Skeletal muscle satellite cell (primary cell): ENCODE measurements around the gene RNF126.

Source experiments
- H3K27me3 ChIP-seq: 2 replicates; pipeline ENCODE4 v1.7.0; 2013; ENCODE audit warnings: low read length; ENCODE audit not compliant: control insufficient read depth, insufficient read depth
- H3K36me3 ChIP-seq: 2 replicates; pipeline ENCODE4 v1.7.0; 2013; ENCODE audit warnings: mild to moderate bottlenecking, control low read depth, low read length; ENCODE audit not compliant: insufficient read depth
- H3K4me1 ChIP-seq: 2 replicates; pipeline ENCODE4 v1.7.0; 2013; ENCODE audit warnings: low read length; ENCODE audit not compliant: control insufficient read depth, insufficient read depth
- H3K4me2 ChIP-seq: 2 replicates; pipeline ENCODE4 v1.7.0; 2013; ENCODE audit warnings: mild to moderate bottlenecking, low read length
- H3K4me3 ChIP-seq: 2 replicates; pipeline ENCODE4 v1.7.0; 2013; ENCODE audit warnings: low read length
- H3K9ac ChIP-seq: 2 replicates; pipeline ENCODE4 v1.7.0; 2013; ENCODE audit warnings: mild to moderate bottlenecking, low read depth, low read length, moderate library complexity
- H3K9me3 ChIP-seq: replicated peaks from 2 replicates; pipeline ENCODE4 v1.7.0; 2013; ENCODE audit warnings: mild to moderate bottlenecking, control low read depth, low read length

RNF126 gene

DNA sequence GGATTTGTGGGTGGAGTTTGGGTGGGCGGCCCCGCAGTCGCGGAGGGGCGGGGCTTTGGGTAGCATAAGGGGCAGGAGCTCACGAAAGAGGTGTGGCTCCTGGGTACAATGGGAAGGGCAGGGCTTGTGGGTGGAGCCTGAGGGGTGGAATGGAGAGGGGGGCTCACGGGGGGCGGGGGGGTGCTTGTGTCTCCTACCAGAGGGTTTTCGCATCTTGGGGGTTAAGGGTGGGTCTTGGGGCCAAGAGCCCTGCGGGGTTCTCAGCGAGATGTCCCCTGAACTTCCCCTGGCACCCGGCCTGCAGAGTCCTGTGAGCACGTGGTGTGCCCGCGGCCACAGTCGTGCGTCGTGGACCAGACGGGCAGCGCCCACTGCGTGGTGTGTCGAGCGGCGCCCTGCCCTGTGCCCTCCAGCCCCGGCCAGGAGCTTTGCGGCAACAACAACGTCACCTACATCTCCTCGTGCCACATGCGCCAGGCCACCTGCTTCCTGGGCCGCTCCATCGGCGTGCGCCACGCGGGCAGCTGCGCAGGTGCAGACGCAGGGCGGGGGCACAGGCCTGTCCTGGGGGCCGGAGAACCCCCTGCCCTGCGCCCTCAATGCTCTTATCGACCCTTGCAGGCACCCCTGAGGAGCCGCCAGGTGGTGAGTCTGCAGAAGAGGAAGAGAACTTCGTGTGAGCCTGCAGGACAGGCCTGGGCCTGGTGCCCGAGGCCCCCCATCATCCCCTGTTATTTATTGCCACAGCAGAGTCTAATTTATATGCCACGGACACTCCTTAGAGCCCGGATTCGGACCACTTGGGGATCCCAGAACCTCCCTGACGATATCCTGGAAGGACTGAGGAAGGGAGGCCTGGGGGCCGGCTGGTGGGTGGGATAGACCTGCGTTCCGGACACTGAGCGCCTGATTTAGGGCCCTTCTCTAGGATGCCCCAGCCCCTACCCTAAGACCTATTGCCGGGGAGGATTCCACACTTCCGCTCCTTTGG, 18.3 kb upstream of the RNF126 start:
- Histone ChIP-seq H3K36me3 (peaks cover 25% of the 10 kb centered on the region), H3K9me3 (no peaks in the 10 kb centered on the region), H3K4me1 (peaks cover 21% of the 10 kb centered on the region), H3K4me2 (peak overlapping the region; percentile 80), H3K4me3 (peak overlapping the region; percentile 69), H3K27me3 (no peaks in the 10 kb centered on the region), H3K9ac (no peak overlapping the region)

DNA sequence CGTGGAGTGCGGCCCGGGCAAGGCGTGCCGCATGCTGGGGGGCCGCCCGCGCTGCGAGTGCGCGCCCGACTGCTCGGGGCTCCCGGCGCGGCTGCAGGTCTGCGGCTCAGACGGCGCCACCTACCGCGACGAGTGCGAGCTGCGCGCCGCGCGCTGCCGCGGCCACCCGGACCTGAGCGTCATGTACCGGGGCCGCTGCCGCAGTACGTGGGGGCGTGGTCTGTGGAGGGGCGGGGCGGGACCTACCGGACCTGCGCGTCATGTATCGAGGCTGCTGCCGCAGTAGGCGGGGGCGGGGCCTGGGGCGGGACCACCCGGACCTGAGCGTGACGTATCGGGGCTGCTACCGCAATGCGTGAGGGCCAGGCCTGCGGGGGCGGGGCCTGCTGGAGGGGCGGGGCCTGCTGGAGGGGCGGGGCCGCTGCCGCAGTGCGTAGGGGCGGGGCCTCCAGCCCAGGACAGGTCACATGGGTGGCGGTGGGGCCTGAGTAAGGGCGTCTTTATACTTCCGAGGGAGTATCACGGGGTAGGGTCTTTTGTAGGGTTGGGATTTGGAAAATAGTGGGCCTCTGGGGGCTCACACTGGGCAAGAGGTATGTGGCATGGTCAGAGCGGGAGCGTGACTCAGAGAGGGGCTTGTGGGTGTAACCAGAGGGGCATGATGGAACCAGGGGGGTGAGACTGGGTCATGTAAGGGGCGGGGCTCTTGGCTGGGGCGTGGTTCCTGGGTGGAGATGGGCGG, 17.4 kb upstream of the RNF126 start:
- Histone ChIP-seq H3K36me3 (peaks cover 25% of the 10 kb centered on the region), H3K4me1 (peaks cover 27% of the 10 kb centered on the region), H3K4me3 (peak overlapping the region; percentile 88), H3K4me2 (peak overlapping the region; percentile 100), H3K27me3 (no peaks in the 10 kb centered on the region), H3K9me3 (no peaks in the 10 kb centered on the region), H3K9ac (peak overlapping the region; percentile 90)

DNA sequence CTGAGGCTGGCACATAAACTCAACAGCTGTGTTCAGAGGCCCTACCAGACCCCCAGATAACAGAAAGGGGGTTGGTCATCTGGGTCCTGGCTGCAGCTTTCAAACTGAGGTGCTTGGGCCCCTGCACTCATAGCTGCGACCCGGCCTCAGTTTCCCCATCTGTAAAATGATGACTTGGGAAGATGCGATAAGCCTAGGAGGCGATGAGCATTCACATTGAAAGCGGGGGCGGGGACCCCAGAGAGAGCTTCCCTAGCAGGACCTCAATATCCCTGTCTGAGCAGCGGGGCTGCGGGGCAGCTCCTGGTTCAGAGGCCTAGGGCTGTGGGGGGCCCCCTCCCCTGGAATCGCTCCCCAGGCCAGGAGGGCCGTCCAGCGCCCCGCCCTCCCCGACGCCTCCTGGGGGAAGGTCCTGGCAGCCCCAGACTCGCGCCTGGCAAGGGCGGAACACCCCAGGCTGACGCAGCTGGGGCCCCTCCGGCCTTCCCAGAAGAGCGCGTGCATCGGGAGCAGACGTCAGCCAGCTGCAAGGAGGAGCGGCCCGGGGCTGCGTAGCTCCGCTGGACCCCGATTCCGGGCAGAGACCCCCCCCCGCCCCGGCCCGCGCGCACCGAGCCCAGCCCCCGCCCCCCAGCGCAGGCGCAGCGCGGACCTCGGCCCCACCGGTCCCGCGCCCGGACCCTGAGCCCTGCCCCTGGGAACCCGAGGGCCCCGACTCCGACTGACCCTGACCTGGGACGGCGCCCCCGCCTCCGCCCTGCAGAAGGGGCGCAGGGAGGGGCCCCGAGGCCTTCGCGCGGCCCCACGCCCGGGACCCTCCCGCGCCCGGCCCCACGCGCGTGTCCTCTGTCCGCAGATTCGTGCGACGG, 16.6 kb upstream of the RNF126 start:
- Histone ChIP-seq H3K4me2 (peak overlapping the region; percentile 100), H3K9me3 (no peaks in the 10 kb centered on the region), H3K4me3 (peak overlapping the region; percentile 88), H3K4me1 (peaks cover 30% of the 10 kb centered on the region), H3K36me3 (peaks cover 25% of the 10 kb centered on the region), H3K27me3 (no peaks in the 10 kb centered on the region), H3K9ac (peak overlapping the region; percentile 90)

DNA sequence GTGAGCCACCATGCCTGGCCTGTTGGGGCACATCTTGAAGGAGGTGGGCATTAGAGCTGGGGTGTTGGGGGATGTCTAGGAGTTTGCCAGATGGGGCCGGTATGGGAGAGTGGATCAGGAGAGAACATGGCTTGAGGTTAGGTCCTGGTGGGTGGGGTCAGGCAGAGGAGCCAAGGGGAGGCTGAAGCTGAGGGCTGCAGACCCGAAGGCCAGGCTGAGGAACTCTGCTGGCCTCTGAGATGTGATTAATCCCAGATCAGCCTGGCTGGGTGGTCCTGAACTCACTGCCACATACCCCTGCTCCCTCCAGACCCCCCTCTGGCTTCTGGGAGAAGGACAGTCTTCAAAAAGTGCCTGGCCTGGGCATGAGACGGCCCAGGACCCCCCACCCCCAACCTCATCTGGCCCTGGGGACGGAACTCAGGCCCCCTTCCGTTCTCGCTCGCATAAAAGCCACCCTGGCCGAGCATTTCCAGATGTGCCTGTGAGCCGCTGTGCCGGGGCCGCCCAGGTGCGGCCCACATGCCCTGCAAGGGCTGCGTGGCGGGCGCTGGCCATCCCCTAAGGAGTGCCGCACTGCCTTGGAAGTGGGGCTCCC, 15.9 kb upstream of the RNF126 start:
- peaks cover 30% of the 10 kb centered on the region for H3K4me1 ChIP-seq
- H3K4me3 ChIP-seq = peak overlapping the region; percentile 88
- H3K9ac ChIP-seq = peak overlapping the region; percentile 73
- peaks cover 25% of the 10 kb centered on the region for H3K36me3 ChIP-seq
- H3K9me3 ChIP-seq = no peaks in the 10 kb centered on the region
- peak overlapping the region; percentile 100 for H3K4me2 ChIP-seq
- H3K27me3 ChIP-seq = no peaks in the 10 kb centered on the region

DNA sequence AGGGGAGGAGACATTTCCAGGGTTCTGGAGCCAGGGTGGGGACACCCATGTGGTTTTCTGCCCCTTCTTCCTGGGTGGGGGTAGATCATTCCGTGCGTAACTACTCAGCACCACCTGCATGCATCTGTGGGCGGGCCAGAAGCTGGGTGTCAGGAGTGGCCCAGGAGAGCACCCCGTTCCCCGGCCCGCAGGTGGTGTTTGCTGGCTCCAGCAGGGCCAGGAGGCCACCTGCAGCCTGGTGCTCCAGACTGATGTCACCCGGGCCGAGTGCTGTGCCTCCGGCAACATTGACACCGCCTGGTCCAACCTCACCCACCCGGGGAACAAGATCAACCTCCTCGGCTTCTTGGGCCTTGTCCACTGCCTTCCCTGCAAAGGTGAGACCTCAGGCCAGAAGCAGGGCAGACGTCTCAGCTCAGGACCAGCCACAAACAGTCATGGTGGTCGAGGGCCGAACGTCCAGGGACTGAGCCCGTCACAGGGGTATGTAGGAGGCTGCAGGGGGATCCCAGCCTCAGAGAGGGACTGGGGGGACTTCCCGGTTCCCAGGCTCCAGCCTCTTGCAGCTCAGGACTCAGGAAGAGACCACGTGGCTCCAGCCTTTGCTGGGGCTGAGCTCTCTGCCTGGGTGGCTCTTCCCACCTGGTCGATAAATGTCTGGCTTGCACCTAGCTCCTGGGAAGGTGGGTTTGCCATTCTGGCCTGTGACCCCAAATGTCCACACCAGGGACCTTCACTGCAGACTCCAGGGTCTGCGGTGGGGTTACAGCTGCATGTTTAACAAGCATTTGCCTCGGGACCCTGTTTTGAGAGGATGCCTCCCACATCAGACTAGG, 14.8 kb upstream of the RNF126 start:
- Histone ChIP-seq H3K4me2 (peak overlapping the region; percentile 100), H3K4me1 (peaks cover 30% of the 10 kb centered on the region), H3K27me3 (no peaks in the 10 kb centered on the region), H3K4me3 (peak overlapping the region; percentile 96), H3K9me3 (no peaks in the 10 kb centered on the region), H3K36me3 (peaks cover 23% of the 10 kb centered on the region), H3K9ac (peak overlapping the region; percentile 97)

DNA sequence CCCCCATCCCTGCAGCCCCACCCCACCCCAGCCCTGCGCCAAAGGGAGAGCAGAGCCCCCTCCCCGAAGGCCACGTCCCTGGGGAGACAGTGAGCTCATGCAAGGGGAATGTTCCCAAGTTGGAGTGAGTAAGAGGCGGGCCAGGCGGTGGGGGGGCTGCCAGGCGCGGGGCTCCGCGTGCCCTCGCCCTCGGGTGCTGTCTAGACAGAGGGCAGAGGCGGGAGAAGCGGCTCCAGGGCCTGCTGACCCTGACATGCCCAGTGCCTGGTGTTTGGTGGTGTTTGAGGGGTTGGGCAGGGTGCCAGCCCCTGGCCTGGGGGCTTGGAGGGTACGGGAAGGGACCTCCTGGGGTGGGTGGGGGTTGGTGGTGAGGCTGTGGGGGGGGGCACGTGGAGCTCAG, 14.2 kb upstream of the RNF126 start:
- peak overlapping the region; percentile 96 for H3K4me3 ChIP-seq
- H3K9me3 ChIP-seq = no peaks in the 10 kb centered on the region
- peak overlapping the region; percentile 100 for H3K4me2 ChIP-seq
- peaks cover 30% of the 10 kb centered on the region for H3K4me1 ChIP-seq
- H3K36me3 ChIP-seq = peaks cover 17% of the 10 kb centered on the region
- H3K9ac ChIP-seq = peak overlapping the region; percentile 97
- no peaks in the 10 kb centered on the region for H3K27me3 ChIP-seq

DNA sequence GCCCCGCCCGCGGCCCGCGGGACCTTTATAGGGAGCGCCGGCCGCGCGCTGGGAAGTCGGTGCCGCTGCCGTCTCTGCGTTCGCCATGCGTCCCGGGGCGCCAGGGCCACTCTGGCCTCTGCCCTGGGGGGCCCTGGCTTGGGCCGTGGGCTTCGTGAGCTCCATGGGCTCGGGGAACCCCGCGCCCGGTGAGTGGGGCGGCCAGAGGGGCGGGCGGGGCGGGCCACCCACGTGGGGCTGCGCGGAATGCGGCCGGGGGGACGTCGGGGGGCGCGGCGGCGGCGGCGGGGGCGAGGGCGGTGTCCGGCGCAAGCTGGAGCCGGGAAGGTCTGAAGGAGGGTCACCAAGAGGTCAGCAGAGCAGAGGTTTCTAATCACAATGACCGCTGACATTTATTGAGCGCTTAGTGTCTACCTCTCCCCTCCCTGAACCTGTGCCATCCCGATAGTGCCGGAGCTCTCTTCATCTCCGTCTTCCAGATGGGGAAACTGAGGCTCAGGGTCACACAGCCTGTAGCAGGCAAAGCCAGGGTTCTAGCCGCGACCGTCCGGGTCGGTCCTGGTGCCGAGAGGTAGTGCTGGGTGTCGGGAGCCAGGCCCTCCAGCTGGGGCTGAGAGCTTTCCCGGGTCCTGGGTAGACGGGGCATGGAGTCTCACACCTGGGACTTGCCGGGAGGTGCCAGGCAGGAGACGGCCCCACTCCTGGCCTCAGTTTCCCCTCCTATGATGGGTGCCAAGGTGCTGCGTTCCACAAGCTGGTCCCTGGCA, 13.5 kb upstream of the RNF126 start, which contains the start of gene FSTL3:
TSS of gene FSTL3 (plus strand) at position 54 of the 767 bp plus-strand sequence. CDS start at position 86, 32 bp downstream.
- Histone ChIP-seq H3K9ac (peak within 1 kb of the TSS; percentile 97), H3K4me3 (peak within 1 kb of the TSS; percentile 96), H3K4me1 (peaks cover 30% of the 10 kb centered on the region), H3K27me3 (no peaks in the 10 kb centered on the region), H3K9me3 (no peaks in the 10 kb centered on the region), H3K36me3 (peaks cover 11% of the 10 kb centered on the region), H3K4me2 (peak within 1 kb of the TSS; percentile 100)

DNA sequence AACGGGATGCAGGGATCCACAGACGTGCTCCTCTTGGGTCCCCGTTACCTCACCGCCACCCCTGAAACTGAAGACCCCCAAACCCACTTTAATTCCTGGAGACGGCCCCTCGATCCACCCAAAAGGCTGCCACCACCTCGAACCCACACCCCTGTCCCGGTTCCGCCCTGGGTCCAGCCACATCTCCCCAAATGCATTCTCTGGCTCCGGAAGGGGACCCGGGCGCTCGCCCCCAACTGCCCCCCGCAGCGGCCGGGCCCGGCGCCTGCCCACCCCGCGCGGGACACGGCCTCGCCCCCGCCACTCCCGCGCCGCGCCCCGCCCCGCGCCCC, 13.0 kb upstream of the RNF126 start:
- Histone ChIP-seq H3K27me3 (no peaks in the 10 kb centered on the region), H3K9me3 (no peaks in the 10 kb centered on the region), H3K36me3 (peaks cover 7% of the 10 kb centered on the region), H3K4me1 (peaks cover 30% of the 10 kb centered on the region), H3K4me2 (peak overlapping the region; percentile 100), H3K4me3 (peak overlapping the region; percentile 96), H3K9ac (peak overlapping the region; percentile 97)

DNA sequence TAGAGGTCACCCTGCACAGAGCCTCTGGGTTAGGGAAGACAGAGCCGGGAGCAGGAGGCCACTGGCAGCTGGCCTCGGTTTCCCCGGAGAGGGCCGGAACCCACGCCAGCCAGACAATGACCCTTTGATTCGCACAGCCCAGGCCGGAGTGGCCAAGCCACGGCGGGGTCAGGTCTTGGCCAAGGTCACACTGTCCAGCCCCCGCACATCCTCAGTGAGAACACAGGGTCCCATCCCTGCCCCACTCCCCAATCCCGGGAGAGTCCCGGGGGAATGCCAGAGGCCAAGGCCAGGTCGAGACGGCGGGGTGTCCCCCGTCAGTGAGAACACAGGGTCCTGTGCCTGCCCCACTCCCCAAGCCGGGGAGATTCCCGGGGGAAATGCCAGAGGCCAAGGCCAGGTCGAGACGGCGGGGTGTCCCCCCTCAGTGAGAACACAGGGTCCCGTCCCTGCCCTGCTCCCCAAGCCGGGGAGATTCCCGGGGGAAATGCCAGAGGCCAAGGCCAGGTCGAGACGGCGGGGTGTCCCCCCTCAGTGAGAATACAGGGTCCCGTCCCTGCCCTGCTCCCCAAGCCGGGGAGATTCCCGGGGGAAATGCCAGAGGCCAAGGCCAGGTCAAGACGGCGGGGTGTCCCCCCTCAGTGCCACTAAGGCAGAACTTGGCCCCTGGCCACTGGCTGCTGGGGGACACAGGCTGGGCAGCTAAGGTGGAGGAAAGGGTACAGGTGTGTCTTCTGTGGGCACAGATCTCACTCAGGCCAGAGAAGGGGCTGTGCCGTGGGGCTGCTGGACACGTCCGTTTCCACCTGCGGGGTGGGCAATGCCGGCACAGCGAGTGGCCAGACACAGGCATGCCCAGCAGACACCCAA, 11.5 kb upstream of the RNF126 start:
- Histone ChIP-seq H3K27me3 (no peaks in the 10 kb centered on the region), H3K4me2 (no peak overlapping the region), H3K9me3 (no peaks in the 10 kb centered on the region), H3K36me3 (peaks cover 7% of the 10 kb centered on the region), H3K4me3 (no peak overlapping the region), H3K9ac (no peak overlapping the region), H3K4me1 (peaks cover 25% of the 10 kb centered on the region)
